A549 (cell line): ENCODE measurements around the gene NMT1. TPM values are rescaled to one million over a fixed set of nuclear protein-coding genes. Genes with fewer than 3 reads are reported as not detected.

ENCODE experiments used
- ATOH8 ChIP-seq: fragments of 250-450 bp; sonication (Bioruptor Pico); IDR thresholded peaks from 2 replicates; pipeline ENCODE4 v1.5.0; 2020; ENCODE audit warnings: low read depth, mild to moderate bottlenecking, moderate library complexity
- BCL3 ChIP-seq: fragments of >200 bp; sonication (Bioruptor Twin); formaldehyde crosslinking; IDR thresholded peaks from 3 replicates; pipeline ENCODE4 v1.6.1; 2016
- BHLHE40 ChIP-seq: IDR thresholded peaks from 2 replicates; pipeline ENCODE4 v1.6.1; 2012; ENCODE audit warnings: low read depth, low read length, inconsistent platforms
- CBX2 ChIP-seq: fragments of 200-600 bp; sonication (generic); IDR thresholded peaks from 2 replicates; pipeline ENCODE4 v1.6.1; 2016; ENCODE audit warnings: low read depth, mild to moderate bottlenecking, borderline replicate concordance
- CBX8 ChIP-seq: fragments of 200-600 bp; sonication (generic); IDR thresholded peaks from 2 replicates; pipeline ENCODE4 v1.6.1; 2016
- CEBPB ChIP-seq, 2 experiments: fragments of >200 bp in 1 of 2; sonication (Bioruptor Twin) in 1 of 2; formaldehyde crosslinking in 1 of 2; IDR thresholded peaks; 2 replicates each; pipeline ENCODE4 v1.6.1; 2012 to 2016
- EHMT2 ChIP-seq: fragments of 200-600 bp; sonication (generic); IDR thresholded peaks from 2 replicates; pipeline ENCODE4 v1.6.1; 2016; ENCODE audit warnings: antibody characterized with exemption, low read depth, mild to moderate bottlenecking, moderate library complexity
- EP300 ChIP-seq, 2 experiments: fragments of >200 bp; sonication (Bioruptor Twin); formaldehyde crosslinking; IDR thresholded peaks; 2 replicates in 1 of 2; 3 replicates in 1 of 2; pipeline ENCODE4 v1.6.1; 2016 to 2017
- ESRRA ChIP-seq: fragments of 150-350 bp; IDR thresholded peaks from 2 replicates; pipeline ENCODE4 v1.6.1; 2014; ENCODE audit warnings: mild to moderate bottlenecking, low read length, borderline replicate concordance
- FOSL2 ChIP-seq, 2 experiments: fragments of 450-650 bp in 1 of 2; fragments of >200 bp in 1 of 2; sonication (Bioruptor Twin) in 1 of 2; formaldehyde crosslinking; IDR thresholded peaks; 2 replicates each; pipeline versions ENCODE4 v1.5.0 to v1.6.1; 2016 to 2020; ENCODE audit warnings: mild to moderate bottlenecking in 1 of 2, moderate library complexity in 1 of 2
- FOXS1 ChIP-seq: fragments of 250-450 bp; sonication (Bioruptor Pico); IDR thresholded peaks from 2 replicates; pipeline ENCODE4 v1.5.0; 2020; ENCODE audit warnings: mild to moderate bottlenecking, moderate library complexity
- HDAC2 ChIP-seq: fragments of 200-600 bp; sonication (generic); IDR thresholded peaks from 2 replicates; pipeline ENCODE4 v1.6.1; 2016
- HES2 ChIP-seq: fragments of >200 bp; sonication (Bioruptor Twin); formaldehyde crosslinking; IDR thresholded peaks from 2 replicates; pipeline ENCODE4 v1.6.1; 2016
- HOXA7 ChIP-seq: fragments of 250-450 bp; sonication (Bioruptor Pico); IDR thresholded peaks from 2 replicates; pipeline ENCODE4 v1.5.0; 2020; ENCODE audit warnings: mild to moderate bottlenecking, moderate library complexity
- HOXB13 ChIP-seq: fragments of 250-450 bp; sonication (Bioruptor Pico); IDR thresholded peaks from 2 replicates; pipeline ENCODE4 v1.5.0; 2020; ENCODE audit warnings: low read depth, mild to moderate bottlenecking, moderate library complexity
- KDM1A ChIP-seq: fragments of 200-600 bp; sonication (generic); IDR thresholded peaks from 2 replicates; pipeline ENCODE4 v1.6.1; 2016; ENCODE audit warnings: low read depth, mild to moderate bottlenecking
- KDM5A ChIP-seq: fragments of 200-600 bp; sonication (generic); IDR thresholded peaks from 2 replicates; pipeline ENCODE4 v1.6.1; 2016; ENCODE audit warnings: antibody characterized with exemption, mild to moderate bottlenecking
- MAFK ChIP-seq: fragments of 450-650 bp; IDR thresholded peaks from 2 replicates; pipeline ENCODE4 v1.6.1; 2014; ENCODE audit not compliant: partially characterized antibody
- MAX ChIP-seq: IDR thresholded peaks from 2 replicates; pipeline ENCODE4 v1.6.1; 2012
- MAZ ChIP-seq: fragments of 150-350 bp; IDR thresholded peaks from 2 replicates; pipeline ENCODE4 v1.6.1; 2014; ENCODE audit warnings: antibody characterized with exemption, low read depth, low read length, borderline replicate concordance
- MYC ChIP-seq: IDR thresholded peaks from 2 replicates; pipeline ENCODE4 v1.6.1; 2012; ENCODE audit warnings: mild to moderate bottlenecking, inconsistent platforms, low read length, improper control_type of control experiment, borderline replicate concordance
- NPAS2 ChIP-seq: fragments of 250-450 bp; sonication (Bioruptor Pico); IDR thresholded peaks from 2 replicates; pipeline ENCODE4 v1.8.0; 2022; ENCODE audit warnings: mild to moderate bottlenecking, moderate library complexity, borderline replicate concordance
- PBX3 ChIP-seq: IDR thresholded peaks from 2 replicates; pipeline ENCODE4 v1.6.1; 2012
- PHF8 ChIP-seq: fragments of 200-600 bp; sonication (generic); IDR thresholded peaks from 2 replicates; pipeline ENCODE4 v1.6.1; 2016; ENCODE audit warnings: low read depth, mild to moderate bottlenecking, antibody characterized with exemption, moderate library complexity, borderline replicate concordance
- POLR2A ChIP-seq: IDR thresholded peaks from 2 replicates; pipeline ENCODE4 v1.6.1; 2012; ENCODE audit warnings: mild to moderate bottlenecking, low read length
- POLR2AphosphoS2 ChIP-seq: conservative IDR thresholded peaks from 2 replicates; pipeline ENCODE4 v1.6.1; 2012; ENCODE audit warnings: low read length, improper control_type of control experiment, inconsistent platforms
- RARB ChIP-seq: fragments of 250-450 bp; sonication (Bioruptor Pico); IDR thresholded peaks from 2 replicates; pipeline ENCODE4 v1.8.0; 2021; ENCODE audit warnings: mild to moderate bottlenecking, moderate library complexity
- RCOR1 ChIP-seq: fragments of 150-350 bp; IDR thresholded peaks from 2 replicates; pipeline ENCODE4 v1.6.1; 2014; ENCODE audit warnings: antibody characterized with exemption, low read length, low read depth
- REST ChIP-seq: fragments of 200-600 bp; sonication (generic); IDR thresholded peaks from 2 replicates; pipeline ENCODE4 v1.6.1; 2016; ENCODE audit warnings: antibody characterized with exemption, mild to moderate bottlenecking, moderate library complexity
- RFX5 ChIP-seq: fragments of 450-650 bp; IDR thresholded peaks from 2 replicates; pipeline ENCODE4 v1.7.1; 2014; ENCODE audit warnings: antibody characterized with exemption, mild to moderate bottlenecking, moderate library complexity
- SMC3 ChIP-seq: fragments of >200 bp; sonication (Bioruptor Twin); formaldehyde crosslinking; IDR thresholded peaks from 3 replicates; pipeline ENCODE4 v1.6.1; 2018; ENCODE audit warnings: inconsistent platforms
- SREBF2 ChIP-seq: fragments of 450-650 bp; IDR thresholded peaks from 2 replicates; pipeline ENCODE4 v1.6.1; 2014; ENCODE audit warnings: mild to moderate bottlenecking, moderate library complexity
- polyA plus RNA-seq, 4 experiments: library from polyadenylated mRNA; depleted of rRNA in 3 of 4; stranded (reverse); fragments of >200 nt; fragmentation: RNase III in 1 of 4; extraction: RNeasy Plus Mini Kit Qiagen cat#74134 plus additional on column Dnase treatment in 1 of 4; gene quantifications; 2 replicates in 3 of 4; 3 replicates in 1 of 4; pipeline ENCODE4 v1.2.3, GENCODE V29; 2011 to 2017

NMT1 gene
- polyA plus RNA-seq, 2 of the 4 experiments (the other 2 are of a cell fraction): 82.9 to 270 TPM

GRCh38 chr17:45148183-45149036, 87.3 kb downstream of the NMT1 start, which contains the start of gene HEXIM1 (continued):
- TF ChIP-seq POLR2AphosphoS2 (peak; percentile 96), FOXS1 (CRISPR knock-in tag) (no peak; the same call in 1 of the 2 replicates), MYC (peak; percentile 61; the same call in 1 of the 2 replicates), CEBPB (IDR thresholded peaks at IDR 0.05) (0 out of 4 replicates have a peak, but pooled peaks of 1 of the 2 experiments have one; percentile 35), RFX5 (peak; percentile 69), SMC3 (0 out of 3 replicates have a peak, but pooled peaks have one; percentile 25), KDM1A (no peak), BCL3 (peak; percentile 100), CBX8 (no peak), RCOR1 (no peak), MAFK (no peak), HOXA7 (CRISPR knock-in tag) (peak; percentile 99), MAZ (peak; percentile 99), SREBF2 (no peak; the same call in 1 of the 2 replicates), PBX3 (peak; percentile 98), KDM5A (no peak; the same call in 1 of the 2 replicates), ESRRA (peak; percentile 69; the same call in 1 of the 2 replicates), NPAS2 (CRISPR knock-in tag) (no peak), MAX (peak; percentile 42; the same call in 1 of the 2 replicates), RARB (CRISPR knock-in tag) (peak; percentile 98), EHMT2 (no peak), PHF8 (peak; percentile 86), POLR2A (peak; percentile 100), ATOH8 (CRISPR knock-in tag) (peak; percentile 75; the same call in 1 of the 2 replicates), HDAC2 (peak; percentile 87; the same call in 1 of the 2 replicates), EP300 (IDR thresholded peaks at IDR 0.05) (no peak), BHLHE40 (no peak), FOSL2 (IDR thresholded peaks at IDR 0.05) (no peak), FOSL2 (CRISPR knock-in tag; IDR thresholded peaks at IDR 0.05) (peak; percentile 75), CBX2 (no peak), HES2 (no peak), HOXB13 (CRISPR knock-in tag) (no peak), REST (peak; percentile 59)
